ENCODE data around the gene SLC25A5. TPM values are rescaled to one million over a fixed set of nuclear protein-coding genes. Genes with fewer than 3 reads are reported as not detected.

The SLC25A5 gene
- polyA plus RNA-seq, 1 donor from 2014 or later: 158 TPM

DNA sequence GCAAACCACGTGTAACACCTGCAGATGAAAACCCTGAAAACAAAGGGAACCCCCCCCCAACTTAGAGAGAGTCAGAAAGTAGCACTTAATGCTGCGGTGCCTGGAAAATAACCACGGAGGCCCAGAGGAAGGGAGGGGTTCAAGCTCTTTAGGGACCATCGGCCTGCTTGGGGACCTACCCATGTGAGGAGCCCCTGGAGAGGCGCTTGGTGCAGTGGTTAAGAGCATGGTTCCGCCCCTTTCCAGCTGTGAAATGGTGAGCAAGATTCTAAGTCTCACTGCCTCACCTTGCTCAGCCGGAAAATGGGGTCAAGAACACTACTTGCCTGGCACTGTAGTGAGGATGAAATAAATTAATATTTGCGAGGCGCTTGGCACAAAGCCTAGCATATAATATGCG, 13.8 kb downstream of the SLC25A5 start:
- no peaks in the 10 kb centered on the region for H3K9me3 ChIP-seq (ENCODE audit: low read length)
- no peaks in the 10 kb centered on the region for H3K79me2 ChIP-seq (replicated peaks; ENCODE audit: insufficient read depth, low read length)
- no peaks in the 10 kb centered on the region for H3K27me3 ChIP-seq (ENCODE audit: insufficient read depth, low read depth, low read length)
- TF ChIP-seq, protein P1, sequence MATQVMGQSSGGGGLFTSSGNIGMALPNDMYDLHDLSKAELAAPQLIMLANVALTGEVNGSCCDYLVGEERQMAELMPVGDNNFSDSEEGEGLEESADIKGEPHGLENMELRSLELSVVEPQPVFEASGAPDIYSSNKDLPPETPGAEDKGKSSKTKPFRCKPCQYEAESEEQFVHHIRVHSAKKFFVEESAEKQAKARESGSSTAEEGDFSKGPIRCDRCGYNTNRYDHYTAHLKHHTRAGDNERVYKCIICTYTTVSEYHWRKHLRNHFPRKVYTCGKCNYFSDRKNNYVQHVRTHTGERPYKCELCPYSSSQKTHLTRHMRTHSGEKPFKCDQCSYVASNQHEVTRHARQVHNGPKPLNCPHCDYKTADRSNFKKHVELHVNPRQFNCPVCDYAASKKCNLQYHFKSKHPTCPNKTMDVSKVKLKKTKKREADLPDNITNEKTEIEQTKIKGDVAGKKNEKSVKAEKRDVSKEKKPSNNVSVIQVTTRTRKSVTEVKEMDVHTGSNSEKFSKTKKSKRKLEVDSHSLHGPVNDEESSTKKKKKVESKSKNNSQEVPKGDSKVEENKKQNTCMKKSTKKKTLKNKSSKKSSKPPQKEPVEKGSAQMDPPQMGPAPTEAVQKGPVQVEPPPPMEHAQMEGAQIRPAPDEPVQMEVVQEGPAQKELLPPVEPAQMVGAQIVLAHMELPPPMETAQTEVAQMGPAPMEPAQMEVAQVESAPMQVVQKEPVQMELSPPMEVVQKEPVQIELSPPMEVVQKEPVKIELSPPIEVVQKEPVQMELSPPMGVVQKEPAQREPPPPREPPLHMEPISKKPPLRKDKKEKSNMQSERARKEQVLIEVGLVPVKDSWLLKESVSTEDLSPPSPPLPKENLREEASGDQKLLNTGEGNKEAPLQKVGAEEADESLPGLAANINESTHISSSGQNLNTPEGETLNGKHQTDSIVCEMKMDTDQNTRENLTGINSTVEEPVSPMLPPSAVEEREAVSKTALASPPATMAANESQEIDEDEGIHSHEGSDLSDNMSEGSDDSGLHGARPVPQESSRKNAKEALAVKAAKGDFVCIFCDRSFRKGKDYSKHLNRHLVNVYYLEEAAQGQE (IDR thresholded peaks at IDR 0.05; ENCODE audit: borderline replicate concordance): no peak
- no peak for TF ChIP-seq RAD21 (conservative IDR thresholded peaks at IDR 0.05)
- TF ChIP-seq, protein P2, sequence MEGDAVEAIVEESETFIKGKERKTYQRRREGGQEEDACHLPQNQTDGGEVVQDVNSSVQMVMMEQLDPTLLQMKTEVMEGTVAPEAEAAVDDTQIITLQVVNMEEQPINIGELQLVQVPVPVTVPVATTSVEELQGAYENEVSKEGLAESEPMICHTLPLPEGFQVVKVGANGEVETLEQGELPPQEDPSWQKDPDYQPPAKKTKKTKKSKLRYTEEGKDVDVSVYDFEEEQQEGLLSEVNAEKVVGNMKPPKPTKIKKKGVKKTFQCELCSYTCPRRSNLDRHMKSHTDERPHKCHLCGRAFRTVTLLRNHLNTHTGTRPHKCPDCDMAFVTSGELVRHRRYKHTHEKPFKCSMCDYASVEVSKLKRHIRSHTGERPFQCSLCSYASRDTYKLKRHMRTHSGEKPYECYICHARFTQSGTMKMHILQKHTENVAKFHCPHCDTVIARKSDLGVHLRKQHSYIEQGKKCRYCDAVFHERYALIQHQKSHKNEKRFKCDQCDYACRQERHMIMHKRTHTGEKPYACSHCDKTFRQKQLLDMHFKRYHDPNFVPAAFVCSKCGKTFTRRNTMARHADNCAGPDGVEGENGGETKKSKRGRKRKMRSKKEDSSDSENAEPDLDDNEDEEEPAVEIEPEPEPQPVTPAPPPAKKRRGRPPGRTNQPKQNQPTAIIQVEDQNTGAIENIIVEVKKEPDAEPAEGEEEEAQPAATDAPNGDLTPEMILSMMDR (IDR thresholded peaks at IDR 0.05; ENCODE audit: poor library complexity, severe bottlenecking): no peak
- no peaks in the 10 kb centered on the region for H3K36me3 ChIP-seq (ENCODE audit: insufficient read depth, low read length)
- no peak overlapping the region for H2AFZ ChIP-seq (ENCODE audit: low read depth, low read length)
- H3K4me2 ChIP-seq (ENCODE audit: low read length): no peak overlapping the region
- H3K9ac ChIP-seq (ENCODE audit: low read length): no peak overlapping the region
- H3K9me2 ChIP-seq (ENCODE audit: insufficient read depth, low read length): no peaks in the 10 kb centered on the region
- no peak overlapping the region for H3K4me3 ChIP-seq (ENCODE audit: low read length)
- H3K27ac ChIP-seq (ENCODE audit: low read length): no peak overlapping the region
- H4K20me1 ChIP-seq (ENCODE audit: insufficient read depth): no peaks in the 10 kb centered on the region
- no peaks in the 10 kb centered on the region for H3F3A ChIP-seq (ENCODE audit: insufficient read depth, low read length, poor library complexity, severe bottlenecking)

DNA sequence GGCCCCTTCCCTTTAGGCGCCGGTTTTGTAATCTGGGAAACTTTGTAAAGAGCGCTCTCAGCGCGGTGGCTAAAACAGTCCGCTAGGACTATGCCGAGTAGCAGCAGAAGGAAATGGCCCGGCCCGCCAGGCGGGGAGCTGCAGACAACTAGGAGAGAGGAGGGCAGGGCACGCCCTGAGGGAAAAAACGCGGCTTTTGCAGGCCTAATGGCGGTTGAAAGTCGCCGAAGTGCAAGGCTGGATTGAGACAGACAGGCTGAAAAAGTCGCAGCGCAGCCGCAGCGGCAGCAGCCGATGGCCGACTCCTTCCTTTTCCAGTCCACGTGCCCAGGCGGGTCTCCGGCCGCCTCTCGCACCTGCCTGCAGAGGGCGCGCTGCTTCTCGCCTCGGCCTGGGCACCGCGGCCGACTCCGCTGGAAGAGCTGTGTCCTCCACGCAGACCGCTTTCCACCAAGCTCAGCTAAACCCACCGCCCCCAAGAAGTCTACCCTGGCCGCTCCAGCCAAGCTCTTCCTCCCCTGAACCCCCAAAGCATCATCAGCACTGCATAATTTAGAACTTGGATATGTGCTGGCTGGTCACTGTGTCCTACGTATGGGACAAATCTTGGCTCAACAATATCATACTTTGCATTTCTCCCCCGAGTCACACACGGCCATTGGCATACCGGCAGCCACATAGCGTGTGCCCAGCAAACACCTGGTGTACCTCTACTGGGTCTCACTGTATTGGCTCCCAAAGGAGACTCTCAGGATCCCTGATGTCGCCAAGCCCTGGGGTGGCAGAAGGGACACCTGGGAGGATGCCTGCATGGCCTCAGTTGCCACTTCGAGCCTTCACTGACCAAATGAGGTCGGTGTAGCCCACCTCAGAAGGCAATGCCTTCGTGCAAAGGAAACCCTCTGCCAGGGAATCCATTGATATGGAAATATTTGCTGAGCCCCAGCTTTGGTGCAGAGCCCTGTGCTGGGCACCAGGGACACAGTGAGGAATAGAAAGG, 14.5 kb downstream of the SLC25A5 start:
- no peaks in the 10 kb centered on the region for H3K36me3 ChIP-seq (ENCODE audit: insufficient read depth, low read length)
- H3K4me3 ChIP-seq (ENCODE audit: low read length): peak overlapping the region; percentile 35
- H3F3A ChIP-seq (ENCODE audit: insufficient read depth, low read length, poor library complexity, severe bottlenecking): no peaks in the 10 kb centered on the region
- TF ChIP-seq RAD21 (conservative IDR thresholded peaks at IDR 0.05) (no peak), POLR2AphosphoS5 (IDR thresholded peaks at IDR 0.05) (no peak)
- TF ChIP-seq, protein P2 (IDR thresholded peaks at IDR 0.05; ENCODE audit: poor library complexity, severe bottlenecking): no peak
- TF ChIP-seq, protein P1 (IDR thresholded peaks at IDR 0.05; ENCODE audit: borderline replicate concordance): no peak
- no peaks in the 10 kb centered on the region for H3K79me2 ChIP-seq (replicated peaks; ENCODE audit: insufficient read depth, low read length)
- no peak overlapping the region for H3K9ac ChIP-seq (ENCODE audit: low read length)
- no peak overlapping the region for H2AFZ ChIP-seq (ENCODE audit: low read depth, low read length)
- H3K4me2 ChIP-seq (ENCODE audit: low read length): no peak overlapping the region
- no peaks in the 10 kb centered on the region for H4K20me1 ChIP-seq (ENCODE audit: insufficient read depth)
- no peak overlapping the region for H3K27ac ChIP-seq (ENCODE audit: low read length)
- no peaks in the 10 kb centered on the region for H3K27me3 ChIP-seq (ENCODE audit: insufficient read depth, low read depth, low read length)
- H3K9me3 ChIP-seq (ENCODE audit: low read length): no peaks in the 10 kb centered on the region
- no peaks in the 10 kb centered on the region for H3K9me2 ChIP-seq (ENCODE audit: insufficient read depth, low read length)
